PFSK-1 (cell line): ENCODE results near the gene GLB1L3.

Experiments
- POLR2AphosphoS5 ChIP-seq: IDR thresholded peaks from 2 replicates; pipeline ENCODE4 v1.6.1; 2012; ENCODE audit warnings: low read depth, mild to moderate bottlenecking, control low read depth, low read length, moderate library complexity
- SIN3A ChIP-seq: IDR thresholded peaks from 2 replicates; pipeline ENCODE4 v1.6.1; 2012; ENCODE audit warnings: mild to moderate bottlenecking, low read length, moderate library complexity, borderline replicate concordance; ENCODE audit not compliant: insufficient read depth
- TAF1 ChIP-seq: IDR thresholded peaks from 2 replicates; pipeline ENCODE4 v1.6.1; 2012; ENCODE audit warnings: low read length, control low read depth, borderline replicate concordance; ENCODE audit not compliant: insufficient read depth

- TF ChIP-seq POLR2AphosphoS5 (no peak), TAF1 (no peak), SIN3A (no peak)
Measured at GRCh38 chr11:134342572-134343340, 66.6 kb downstream of the GLB1L3 start.
